ENCODE measurements around the gene MGRN1. TPM values are rescaled to one million over a fixed set of nuclear protein-coding genes. Genes with fewer than 3 reads are reported as not detected.
A peak's percentile ranks its signal among the peaks of the same experiment; 100 is the strongest.

The MGRN1 gene
- total RNA-seq, 4 donors from 2014 or later = 37.5 to 59.1 (median 42.7) TPM

GRCh38 chr16:4617880-4618279, 6.7 kb upstream of the MGRN1 start:
- Histone ChIP-seq H3K9me3 (no peaks in the 10 kb centered on the region), H3K4me3 (no peak overlapping the region), H3K4me1 (peaks cover 0 to 45% (median 28%) of the 10 kb centered on the region in 4 donors), H3K27me3 (no peaks in the 10 kb centered on the region), H3K27ac (peak overlapping the region in 2 of 4 donors; percentile 94 to 100), H3K36me3 (no peaks in the 10 kb centered on the region)
- DNase-seq (ENCODE audit: low spot score in 2 of 2) = no peak
- WGBS, 2 donors = 73 to 86% methylated on average over 8 of the region's 8 CpGs
- TF ChIP-seq CTCF (IDR thresholded peaks at IDR 0.05) (no peak), POLR2A (IDR thresholded peaks at IDR 0.05) (no peak), EP300 (IDR thresholded peaks at IDR 0.05) (no peak)

- TF ChIP-seq POLR2A (IDR thresholded peaks at IDR 0.05) (no peak), CTCF (IDR thresholded peaks at IDR 0.05) (no peak), EP300 (IDR thresholded peaks at IDR 0.05) (no peak)
- peaks cover 0 to 36% (median 21%) of the 10 kb centered on the region in 4 donors for H3K4me1 ChIP-seq
- H3K9me3 ChIP-seq = no peaks in the 10 kb centered on the region
- 80 to 88% methylated on average over 8 of the region's 8 CpGs for WGBS, 2 donors
- H3K27ac ChIP-seq = peak overlapping the region in 1 of 4 donors; percentile 100
- DNase-seq (ENCODE audit: low spot score in 2 of 2) = no peak
- no peak overlapping the region for H3K4me3 ChIP-seq
- no peaks in the 10 kb centered on the region for H3K36me3 ChIP-seq
- H3K27me3 ChIP-seq = no peaks in the 10 kb centered on the region
Observed at GRCh38 chr16:4618645-4619418, 5.8 kb upstream of the MGRN1 start.

DNA sequence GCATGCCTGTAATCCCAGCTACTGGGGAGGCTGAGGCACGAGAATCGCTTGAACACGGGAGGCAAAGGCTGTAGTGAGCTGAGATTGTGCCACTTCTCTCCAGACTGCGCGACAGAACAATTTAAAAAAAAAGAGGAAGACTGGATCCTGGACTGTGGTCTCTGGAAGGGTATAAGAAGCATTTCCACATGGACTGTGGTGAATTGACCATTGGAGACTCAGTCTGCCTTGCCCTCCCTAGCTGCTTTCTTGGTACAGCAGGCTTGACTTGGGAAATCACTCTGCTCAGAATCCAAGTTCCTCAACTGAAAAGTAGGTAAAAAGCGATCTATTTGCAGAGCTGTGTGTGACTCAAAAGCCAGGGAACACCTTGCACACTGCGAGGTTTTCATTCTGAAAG, 1.0 kb upstream of the MGRN1 start:
- WGBS, 2 donors = 77 to 80% methylated on average over 7 of the region's 7 CpGs

GRCh38 chr16:4624827-4625559, 367 bp downstream of the MGRN1 start:
- Histone ChIP-seq H3K27ac (peak overlapping the region; percentile 90 to 97 (median 92)), H3K9me3 (no peaks in the 10 kb centered on the region), H3K27me3 (no peaks in the 10 kb centered on the region), H3K4me3 (peak overlapping the region; percentile 60 to 92 (median 78)), H3K36me3 (no peaks in the 10 kb centered on the region), H3K4me1 (peaks cover 0 to 38% (median 19%) of the 10 kb centered on the region in 4 donors)
- TF ChIP-seq CTCF (IDR thresholded peaks at IDR 0.05) = no peak
- peak in 1 of 2 donors; percentile 79 for TF ChIP-seq EP300 (IDR thresholded peaks at IDR 0.05)
- TF ChIP-seq POLR2A (IDR thresholded peaks at IDR 0.05) = peak; percentile 91 to 94
- WGBS, 2 donors = 0 to 1% methylated on average over 12 to 61 of the region's 80 CpGs
- peak in 1 of 2 donors; percentile 53 for DNase-seq (ENCODE audit: low spot score in 2 of 2)

More for the DNA sequence above, 1.0 kb upstream of the MGRN1 start:
- H3K36me3 ChIP-seq = no peaks in the 10 kb centered on the region
- no peak for DNase-seq (ENCODE audit: low spot score in 2 of 2)
- TF ChIP-seq CTCF (IDR thresholded peaks at IDR 0.05) (no peak), POLR2A (IDR thresholded peaks at IDR 0.05) (no peak), EP300 (IDR thresholded peaks at IDR 0.05) (no peak)
- no peak overlapping the region for H3K4me3 ChIP-seq
- peaks cover 0 to 33% (median 19%) of the 10 kb centered on the region in 4 donors for H3K4me1 ChIP-seq
- H3K27me3 ChIP-seq = no peaks in the 10 kb centered on the region
- no peaks in the 10 kb centered on the region for H3K9me3 ChIP-seq
- no peak overlapping the region for H3K27ac ChIP-seq
